Hepatocyte (in vitro differentiated cells): ENCODE data around the gene ANAPC10. TPM values are rescaled to one million over a fixed set of nuclear protein-coding genes. Genes with fewer than 3 reads are reported as not detected.

ENCODE experiments used
- DNase-seq: peaks from one replicate; pipeline ENCODE4 v3.0.0-alpha.2; 2016; ENCODE audit warnings: low spot score
- H2AFZ ChIP-seq: fragments of 200-600 bp; sonication (generic); 2 replicates; pipeline ENCODE4 v1.6.0; 2016; ENCODE audit warnings: antibody characterized with exemption, mild to moderate bottlenecking
- H3K27ac ChIP-seq: fragments of 200-600 bp; sonication (generic); 2 replicates; pipeline ENCODE4 v1.5.1; 2016; ENCODE audit warnings: mild to moderate bottlenecking
- H3K27me3 ChIP-seq: fragments of 200-600 bp; sonication (generic); 2 replicates; pipeline ENCODE4 v1.6.1; 2016
- H3K36me3 ChIP-seq: fragments of 200-600 bp; sonication (generic); replicated peaks from 2 replicates; pipeline ENCODE4 v1.5.1; 2016; ENCODE audit warnings: low read depth; ENCODE audit not compliant: insufficient read depth
- H3K4me1 ChIP-seq: fragments of 200-600 bp; sonication (generic); 2 replicates; pipeline ENCODE4 v1.5.1; 2016; ENCODE audit warnings: mild to moderate bottlenecking, moderate library complexity; ENCODE audit not compliant: insufficient read depth
- H3K4me2 ChIP-seq: fragments of 200-600 bp; sonication (generic); 2 replicates; pipeline ENCODE4 v1.6.0; 2016
- H3K4me3 ChIP-seq: fragments of 200-600 bp; sonication (generic); 2 replicates; pipeline ENCODE4 v1.5.1; 2016; ENCODE audit warnings: mild to moderate bottlenecking
- H3K79me2 ChIP-seq: fragments of 200-600 bp; sonication (generic); 2 replicates; pipeline ENCODE4 v1.6.0; 2017; ENCODE audit warnings: mild to moderate bottlenecking
- H3K9me2 ChIP-seq: fragments of 200-600 bp; sonication (generic); replicated peaks from 2 replicates; pipeline ENCODE4 v1.6.0; 2017; ENCODE audit warnings: mild to moderate bottlenecking; ENCODE audit not compliant: insufficient read depth
- H3K9me3 ChIP-seq: fragments of 200-600 bp; sonication (generic); 2 replicates; pipeline ENCODE4 v1.5.1; 2016; ENCODE audit warnings: low read depth, mild to moderate bottlenecking
- H4K20me1 ChIP-seq: fragments of 200-600 bp; sonication (generic); 2 replicates; pipeline ENCODE4 v1.6.0; 2016; ENCODE audit warnings: mild to moderate bottlenecking; ENCODE audit not compliant: insufficient read depth, poor library complexity, severe bottlenecking
- EZH2 ChIP-seq: fragments of 200-600 bp; sonication (generic); IDR thresholded peaks from 2 replicates; pipeline ENCODE4 v1.6.1; 2016; ENCODE audit warnings: antibody characterized with exemption, mild to moderate bottlenecking, borderline replicate concordance
- EZH2phosphoT487 ChIP-seq: fragments of 200-600 bp; sonication (generic); IDR thresholded peaks from one replicate; pipeline ENCODE4 v1.6.1; 2018; ENCODE audit warnings: antibody characterized with exemption, mild to moderate bottlenecking, low read depth, moderate library complexity; ENCODE audit not compliant: unreplicated experiment, severe bottlenecking
- WGBS: methylation state at CpG from one replicate; pipeline ENCODE4 v1.1.6; 2016; ENCODE audit warnings: low lambda C conversion rate; ENCODE audit errors: missing lambda C conversion rate; 5-methylcytosine and 5-hydroxymethylcytosine counted together
- polyA plus RNA-seq: library from polyadenylated mRNA; unstranded; fragments of >200 nt; fragmentation: Nextera tagmentation; extraction: Ambion mirVana; gene quantifications from 2 replicates; pipeline ENCODE4 v1.2.1, GENCODE V29; 2016
- total RNA-seq: library from RNA; depleted of rRNA; stranded (reverse); fragments of >200 nt; gene quantifications from 2 replicates; pipeline ENCODE4 v1.2.3, GENCODE V29; 2014
- TF ChIP-seq, protein P1 (sequence below): fragments of 200-600 bp; sonication (generic); IDR thresholded peaks from 2 replicates; pipeline ENCODE4 v1.5.1; 2016; ENCODE audit warnings: antibody characterized with exemption, mild to moderate bottlenecking; ENCODE audit not compliant: poor library complexity

ANAPC10 gene
- total and polyA plus RNA-seq, 2 experiments from 2014 or later: 27.2 to 31.0 TPM

- Histone ChIP-seq H3K4me1 (peaks cover 21% of the 10 kb centered on the region), H3K27ac (no peak overlapping the region), H3K4me2 (peak overlapping the region; percentile 92), H3K79me2 (peaks cover 85% of the 10 kb centered on the region), H3K9me3 (no peaks in the 10 kb centered on the region), H3K36me3 (no peaks in the 10 kb centered on the region), H2AFZ (no peak overlapping the region), H4K20me1 (peaks cover 22% of the 10 kb centered on the region), H3K27me3 (no peaks in the 10 kb centered on the region), H3K4me3 (peak overlapping the region; percentile 66), H3K9me2 (no peaks in the 10 kb centered on the region)
- 41% methylated on average over 5 of the region's 5 CpGs for WGBS
- DNase-seq: no peak
- TF ChIP-seq, protein P1, sequence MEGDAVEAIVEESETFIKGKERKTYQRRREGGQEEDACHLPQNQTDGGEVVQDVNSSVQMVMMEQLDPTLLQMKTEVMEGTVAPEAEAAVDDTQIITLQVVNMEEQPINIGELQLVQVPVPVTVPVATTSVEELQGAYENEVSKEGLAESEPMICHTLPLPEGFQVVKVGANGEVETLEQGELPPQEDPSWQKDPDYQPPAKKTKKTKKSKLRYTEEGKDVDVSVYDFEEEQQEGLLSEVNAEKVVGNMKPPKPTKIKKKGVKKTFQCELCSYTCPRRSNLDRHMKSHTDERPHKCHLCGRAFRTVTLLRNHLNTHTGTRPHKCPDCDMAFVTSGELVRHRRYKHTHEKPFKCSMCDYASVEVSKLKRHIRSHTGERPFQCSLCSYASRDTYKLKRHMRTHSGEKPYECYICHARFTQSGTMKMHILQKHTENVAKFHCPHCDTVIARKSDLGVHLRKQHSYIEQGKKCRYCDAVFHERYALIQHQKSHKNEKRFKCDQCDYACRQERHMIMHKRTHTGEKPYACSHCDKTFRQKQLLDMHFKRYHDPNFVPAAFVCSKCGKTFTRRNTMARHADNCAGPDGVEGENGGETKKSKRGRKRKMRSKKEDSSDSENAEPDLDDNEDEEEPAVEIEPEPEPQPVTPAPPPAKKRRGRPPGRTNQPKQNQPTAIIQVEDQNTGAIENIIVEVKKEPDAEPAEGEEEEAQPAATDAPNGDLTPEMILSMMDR: no peak
- no peak for TF ChIP-seq EZH2phosphoT487
- TF ChIP-seq EZH2: no peak
These were observed 1.7 kb upstream of the ANAPC10 start for GRCh38 chr4:145099653-145100052.

DNA sequence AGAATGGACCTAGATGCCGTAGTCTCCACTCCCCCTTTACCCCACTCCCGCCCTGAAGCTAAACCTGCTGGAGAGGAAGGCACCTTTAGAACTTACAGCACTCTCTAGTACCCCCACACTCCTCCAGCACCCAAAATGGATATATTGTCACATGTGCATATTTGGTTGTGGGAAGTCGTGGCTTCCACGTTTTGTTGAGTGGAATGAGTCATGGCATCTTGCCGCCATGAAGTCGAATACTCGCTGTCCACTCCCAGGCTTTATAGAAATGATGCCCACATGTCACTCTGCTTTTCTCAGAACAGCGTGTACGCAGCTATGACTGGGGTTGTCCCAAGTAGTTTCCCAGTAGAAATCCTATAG, 660 bp upstream of the ANAPC10 start:
- no peak for TF ChIP-seq EZH2
- DNase-seq: peak; percentile 60
- peaks cover 21% of the 10 kb centered on the region for H3K4me1 ChIP-seq
- no peaks in the 10 kb centered on the region for H3K36me3 ChIP-seq
- H3K79me2 ChIP-seq: peaks cover 90% of the 10 kb centered on the region
- H3K27ac ChIP-seq: peak overlapping the region; percentile 97
- H3K27me3 ChIP-seq: no peaks in the 10 kb centered on the region
- peak overlapping the region; percentile 82 for H2AFZ ChIP-seq
- WGBS: 2% methylated on average over 9 of the region's 9 CpGs
- H3K9me3 ChIP-seq: peaks cover 8% of the 10 kb centered on the region
- H3K9me2 ChIP-seq: no peaks in the 10 kb centered on the region
- peak overlapping the region; percentile 66 for H3K4me3 ChIP-seq
- H4K20me1 ChIP-seq: peaks cover 18% of the 10 kb centered on the region
- H3K4me2 ChIP-seq: peak overlapping the region; percentile 92

DNA sequence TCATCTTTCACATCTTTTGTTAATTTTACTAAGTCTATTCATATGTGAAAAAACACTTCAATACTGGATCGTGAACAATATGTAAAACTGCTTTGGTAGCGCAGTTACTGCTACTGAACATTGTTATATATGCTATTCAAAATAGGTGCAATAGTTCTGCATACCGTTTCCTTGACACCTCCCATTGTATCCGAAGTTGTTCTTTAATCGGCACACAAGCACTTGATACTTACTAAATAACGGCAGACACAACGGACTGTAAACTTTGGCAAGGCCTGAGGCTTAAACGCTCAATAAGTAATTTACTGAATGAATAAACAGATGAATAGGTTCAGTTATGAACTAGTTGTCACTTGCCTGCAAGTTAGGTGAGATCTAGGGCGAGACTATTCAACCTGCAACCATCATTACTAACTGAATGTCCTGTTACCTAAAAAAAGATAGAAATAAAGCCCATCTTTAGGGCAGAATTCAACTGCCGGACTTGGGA, 620 bp downstream of the ANAPC10 start:
- Histone ChIP-seq H3K4me2 (peak overlapping the region; percentile 85), H3K27me3 (no peaks in the 10 kb centered on the region), H3K9me3 (peaks cover 12% of the 10 kb centered on the region), H4K20me1 (peaks cover 14% of the 10 kb centered on the region), H3K79me2 (peaks cover 90% of the 10 kb centered on the region), H3K9me2 (no peaks in the 10 kb centered on the region), H3K27ac (peak overlapping the region; percentile 97), H2AFZ (peak overlapping the region; percentile 77), H3K36me3 (no peaks in the 10 kb centered on the region), H3K4me1 (peaks cover 21% of the 10 kb centered on the region), H3K4me3 (peak overlapping the region; percentile 52)
- no peak for DNase-seq
- 24% methylated on average over 10 of the region's 10 CpGs for WGBS
- no peak for TF ChIP-seq EZH2phosphoT487
- no peak for TF ChIP-seq EZH2
- TF ChIP-seq, protein P1: no peak

- H3K79me2 ChIP-seq: peaks cover 82% of the 10 kb centered on the region
- 100% methylated on average over 2 of the region's 2 CpGs for WGBS
- TF ChIP-seq EZH2 (no peak), EZH2phosphoT487 (no peak)
- TF ChIP-seq, protein P1: no peak
These were observed 4.4 kb downstream of the ANAPC10 start for GRCh38 chr4:145093638-145094037.

More at GRCh38 chr4:145093638-145094037, 4.4 kb downstream of the ANAPC10 start:
- Histone ChIP-seq H3K36me3 (no peaks in the 10 kb centered on the region), H4K20me1 (no peaks in the 10 kb centered on the region), H3K27ac (no peak overlapping the region), H3K4me3 (no peak overlapping the region), H2AFZ (no peak overlapping the region), H3K9me3 (peaks cover 12% of the 10 kb centered on the region), H3K4me1 (peaks cover 8% of the 10 kb centered on the region), H3K9me2 (no peaks in the 10 kb centered on the region), H3K27me3 (no peaks in the 10 kb centered on the region), H3K4me2 (no peak overlapping the region)
- no peak for DNase-seq
